ENCODE data around the gene STX1B. TPM values are rescaled to one million over a fixed set of nuclear protein-coding genes. Genes with fewer than 3 reads are reported as not detected.

Gene STX1B
- total and polyA plus RNA-seq, 12 donors: 0.17 to 5.3 (median 1.6) TPM; not detected in 2

- H3K4me1 ChIP-seq (replicated peaks in 1 of 2): no peaks in the 10 kb centered on the region
- no peaks in the 10 kb centered on the region for H3K36me3 ChIP-seq (replicated peaks in 1 of 2)
- no peaks in the 10 kb centered on the region for H3K9me3 ChIP-seq (replicated peaks in 1 of 3)
- H3K4me3 ChIP-seq: no peak overlapping the region
- TF ChIP-seq POLR2A (IDR thresholded peaks at IDR 0.05) (no peak), CTCF (IDR thresholded peaks at IDR 0.05) (no peak)
- intact Hi-C loops (cut with DNase I): no loop called here
- DNase-seq: no peak
- H3K27ac ChIP-seq: no peak overlapping the region
- peaks cover 19% of the 10 kb centered on the region for H3K27me3 ChIP-seq
- WGBS, 4 donors: 42 to 64% (median 49%) methylated on average over 6 of the region's 6 CpGs
These were observed 2.8 kb downstream of the STX1B start for GRCh38 chr16:31007684-31008083.

- no peak overlapping the region for H3K27ac ChIP-seq
- intact Hi-C loops (cut with DNase I): no loop called here
- no peaks in the 10 kb centered on the region for H3K36me3 ChIP-seq (replicated peaks in 1 of 2)
- no peak for TF ChIP-seq CTCF (IDR thresholded peaks at IDR 0.05)
- no peak for TF ChIP-seq POLR2A (IDR thresholded peaks at IDR 0.05)
- peaks cover 19% of the 10 kb centered on the region for H3K27me3 ChIP-seq
- WGBS, 4 donors: 84 to 91% (median 88%) methylated on average over 8 of the region's 8 CpGs
- no peaks in the 10 kb centered on the region for H3K9me3 ChIP-seq (replicated peaks in 1 of 3)
- no peaks in the 10 kb centered on the region for H3K4me1 ChIP-seq (replicated peaks in 1 of 2)
- no peak for DNase-seq
- H3K4me3 ChIP-seq: no peak overlapping the region
These were observed 3.8 kb downstream of the STX1B start for GRCh38 chr16:31006589-31006988.

GRCh38 chr16:31006086-31006385 is 4.4 kb downstream of the STX1B start:
- no peak overlapping the region for H3K4me3 ChIP-seq
- intact Hi-C loops (cut with DNase I): no loop called here
- TF ChIP-seq CTCF (IDR thresholded peaks at IDR 0.05) (no peak), POLR2A (IDR thresholded peaks at IDR 0.05) (no peak)
- WGBS, 4 donors: 39 to 59% (median 51%) methylated on average over 7 of the region's 7 CpGs
- no peaks in the 10 kb centered on the region for H3K4me1 ChIP-seq (replicated peaks in 1 of 2)
- H3K27ac ChIP-seq: no peak overlapping the region
- H3K27me3 ChIP-seq: peaks cover 14% of the 10 kb centered on the region
- no peaks in the 10 kb centered on the region for H3K9me3 ChIP-seq (replicated peaks in 1 of 3)
- DNase-seq: no peak
- H3K36me3 ChIP-seq (replicated peaks in 1 of 2): no peaks in the 10 kb centered on the region

- Histone ChIP-seq H3K36me3 (replicated peaks in 1 of 2) (no peaks in the 10 kb centered on the region), H3K4me3 (no peak overlapping the region), H3K27ac (no peak overlapping the region), H3K9me3 (replicated peaks in 1 of 3) (no peaks in the 10 kb centered on the region), H3K4me1 (replicated peaks in 1 of 2) (no peaks in the 10 kb centered on the region), H3K27me3 (peaks cover 10% of the 10 kb centered on the region)
- TF ChIP-seq POLR2A (IDR thresholded peaks at IDR 0.05): no peak
- TF ChIP-seq CTCF (IDR thresholded peaks at IDR 0.05): no peak
- intact Hi-C loops (cut with DNase I): no loop called here
- WGBS, 4 donors: 57 to 67% (median 64%) methylated on average over 14 to 16 of the region's 16 CpGs
- DNase-seq: no peak
These were observed 4.9 kb downstream of the STX1B start for GRCh38 chr16:31005350-31006085.
